Neural progenitor cell (in vitro differentiated cells): ENCODE data around the gene GLDN. TPM values are rescaled to one million over a fixed set of nuclear protein-coding genes. Genes with fewer than 3 reads are reported as not detected.

Experiments
- DNase-seq: peaks from one replicate; pipeline ENCODE4 v3.0.0-alpha.2; 2016; ENCODE audit warnings: low spot score
- H2AFZ ChIP-seq: fragments of 200-600 bp; sonication (generic); replicated peaks from 2 replicates; pipeline ENCODE4 v1.6.1; 2016; ENCODE audit warnings: antibody characterized with exemption
- H3F3A ChIP-seq: fragments of 200-600 bp; sonication (generic); 2 replicates; pipeline ENCODE4 v1.6.1; 2016; ENCODE audit warnings: antibody characterized with exemption, low read depth
- H3K27ac ChIP-seq: fragments of 200-600 bp; sonication (generic); 2 replicates; pipeline ENCODE4 v1.5.1; 2016; ENCODE audit warnings: mild to moderate bottlenecking
- H3K27me3 ChIP-seq: fragments of 200-600 bp; sonication (generic); 2 replicates; pipeline ENCODE4 v1.6.1; 2016; ENCODE audit warnings: mild to moderate bottlenecking, moderate library complexity
- H3K36me3 ChIP-seq: fragments of 200-600 bp; sonication (generic); 2 replicates; pipeline ENCODE4 v1.5.1; 2016
- H3K4me1 ChIP-seq: fragments of 200-600 bp; sonication (generic); 2 replicates; pipeline ENCODE4 v1.6.1; 2016; ENCODE audit warnings: mixed run types
- H3K4me2 ChIP-seq: fragments of 200-600 bp; sonication (generic); 2 replicates; pipeline ENCODE4 v1.6.1; 2016
- H3K4me3 ChIP-seq: fragments of 200-600 bp; sonication (generic); 2 replicates; pipeline ENCODE4 v1.5.1; 2016
- H3K79me2 ChIP-seq: fragments of 200-600 bp; sonication (generic); 2 replicates; pipeline ENCODE4 v1.6.1; 2016; ENCODE audit warnings: low read depth
- H3K9ac ChIP-seq: fragments of 200-600 bp; sonication (generic); 2 replicates; pipeline ENCODE4 v1.6.1; 2016
- H3K9me3 ChIP-seq: fragments of 200-600 bp; sonication (generic); 2 replicates; pipeline ENCODE4 v1.5.1; 2016; ENCODE audit warnings: low read depth
- H4K20me1 ChIP-seq: fragments of 200-600 bp; sonication (generic); 2 replicates; pipeline ENCODE4 v1.6.1; 2016; ENCODE audit warnings: low read depth
- H3K27ac Mint-ChIP-seq: 3 replicates; pipeline ENCODE4 v1.8.0; 2021; ENCODE audit warnings: mixed read lengths
- H3K27me3 Mint-ChIP-seq: 2 replicates; pipeline ENCODE4 v1.8.0; 2022; ENCODE audit warnings: low read depth, mild to moderate bottlenecking, inconsistent platforms, moderate library complexity, mixed read lengths; ENCODE audit not compliant: insufficient read depth
- H3K36me3 Mint-ChIP-seq: 3 replicates; pipeline ENCODE4 v1.8.0; 2021; ENCODE audit warnings: mixed read lengths
- H3K4me1 Mint-ChIP-seq: 3 replicates; pipeline ENCODE4 v1.8.0; 2021; ENCODE audit warnings: mixed read lengths
- H3K4me3 Mint-ChIP-seq: 3 replicates; pipeline ENCODE4 v1.8.0; 2021; ENCODE audit warnings: mild to moderate bottlenecking, moderate library complexity, mixed read lengths
- H3K9me3 Mint-ChIP-seq: 3 replicates; pipeline ENCODE4 v1.8.0; 2020; ENCODE audit warnings: mixed read lengths
- EZH2 ChIP-seq: fragments of 200-600 bp; sonication (generic); IDR thresholded peaks from 2 replicates; pipeline ENCODE4 v1.6.1; 2017; ENCODE audit warnings: antibody characterized with exemption, mild to moderate bottlenecking, moderate library complexity
- EZH2phosphoT487 ChIP-seq: fragments of 200-600 bp; sonication (generic); IDR thresholded peaks from 2 replicates; pipeline ENCODE4 v1.6.1; 2017; ENCODE audit warnings: antibody characterized with exemption
- total RNA-seq: library from RNA; depleted of rRNA; stranded (reverse); fragments of >200 nt; gene quantifications from 2 replicates; pipeline ENCODE4 v1.2.3, GENCODE V29; 2015; ENCODE audit warnings: low replicate concordance
- TF ChIP-seq, protein P1 (sequence below): fragments of 200-600 bp; sonication (generic); IDR thresholded peaks from 2 replicates; pipeline ENCODE4 v1.5.1; 2017; ENCODE audit warnings: antibody characterized with exemption, mild to moderate bottlenecking

The GLDN gene
- total RNA-seq: 2.4 and 5.3 TPM in 2 replicates

DNA sequence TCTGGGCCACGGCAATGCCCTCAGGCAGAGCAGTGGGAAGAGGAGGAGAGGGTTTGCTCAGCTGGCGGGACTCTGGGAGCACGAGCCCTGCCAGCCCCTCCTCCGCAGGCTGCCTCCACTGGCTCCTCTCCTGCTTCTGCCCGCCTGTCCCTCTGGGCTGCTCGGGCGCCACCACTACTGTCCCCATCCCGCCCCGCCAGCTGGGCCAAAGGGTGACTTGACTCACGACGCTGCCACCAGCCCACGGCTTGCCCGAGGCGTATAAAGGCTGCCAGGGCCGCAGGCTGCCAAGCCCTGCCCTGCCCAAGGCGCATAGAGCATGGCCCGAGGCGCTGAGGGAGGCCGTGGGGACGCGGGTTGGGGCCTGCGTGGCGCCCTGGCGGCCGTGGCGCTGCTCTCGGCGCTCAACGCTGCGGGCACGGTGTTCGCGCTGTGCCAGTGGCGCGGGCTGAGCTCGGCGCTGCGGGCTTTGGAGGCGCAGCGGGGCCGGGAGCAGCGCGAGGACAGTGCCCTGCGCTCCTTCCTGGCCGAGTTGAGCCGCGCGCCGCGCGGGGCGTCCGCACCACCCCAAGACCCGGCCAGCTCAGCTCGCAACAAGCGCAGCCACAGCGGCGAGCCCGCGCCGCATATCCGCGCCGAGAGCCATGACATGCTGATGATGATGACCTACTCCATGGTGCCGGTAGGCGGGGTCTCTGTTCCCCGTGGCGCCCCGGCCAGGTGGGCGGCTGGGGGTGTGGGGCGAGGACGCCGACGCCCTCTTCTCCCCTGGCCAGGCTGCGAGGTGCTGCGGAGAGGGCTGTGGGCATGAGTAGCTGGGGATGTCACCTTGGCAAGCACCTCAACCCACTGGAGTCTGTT lies at the start of gene GLDN:
Gene GLDN (plus strand): TSS at position 290 of the 861 bp plus-strand sequence. CDS start 30 bp downstream, at position 320.
- no peaks in the 10 kb centered on the region for H3F3A ChIP-seq
- H4K20me1 ChIP-seq: peaks cover 9% of the 10 kb centered on the region
- peaks cover 67% of the 10 kb centered on the region for H3K27me3 ChIP-seq
- H3K79me2 ChIP-seq: no peaks in the 10 kb centered on the region
- no peaks in the 10 kb centered on the region for H3K36me3 ChIP-seq
- H3K4me1 ChIP-seq: peaks cover 8% of the 10 kb centered on the region
- H2AFZ ChIP-seq: peak within 1 kb of the TSS; percentile 92
- H3K9ac ChIP-seq: no peak within 1 kb of the TSS
- H3K4me2 ChIP-seq: peak within 1 kb of the TSS; percentile 96
- peak within 1 kb of the TSS; percentile 79 for H3K4me3 Mint-ChIP-seq
- H3K4me1 Mint-ChIP-seq: no peaks in the 10 kb centered on the region
- no peaks in the 10 kb centered on the region for H3K36me3 Mint-ChIP-seq
- H3K27me3 Mint-ChIP-seq: peaks cover 33% of the 10 kb centered on the region
- no peaks in the 10 kb centered on the region for H3K9me3 ChIP-seq
- DNase-seq: peak; percentile 76
- peak within 1 kb of the TSS; percentile 47 for H3K4me3 ChIP-seq
- TF ChIP-seq EZH2 (peak; percentile 91), EZH2phosphoT487 (peak; percentile 61)
- TF ChIP-seq, protein P1, sequence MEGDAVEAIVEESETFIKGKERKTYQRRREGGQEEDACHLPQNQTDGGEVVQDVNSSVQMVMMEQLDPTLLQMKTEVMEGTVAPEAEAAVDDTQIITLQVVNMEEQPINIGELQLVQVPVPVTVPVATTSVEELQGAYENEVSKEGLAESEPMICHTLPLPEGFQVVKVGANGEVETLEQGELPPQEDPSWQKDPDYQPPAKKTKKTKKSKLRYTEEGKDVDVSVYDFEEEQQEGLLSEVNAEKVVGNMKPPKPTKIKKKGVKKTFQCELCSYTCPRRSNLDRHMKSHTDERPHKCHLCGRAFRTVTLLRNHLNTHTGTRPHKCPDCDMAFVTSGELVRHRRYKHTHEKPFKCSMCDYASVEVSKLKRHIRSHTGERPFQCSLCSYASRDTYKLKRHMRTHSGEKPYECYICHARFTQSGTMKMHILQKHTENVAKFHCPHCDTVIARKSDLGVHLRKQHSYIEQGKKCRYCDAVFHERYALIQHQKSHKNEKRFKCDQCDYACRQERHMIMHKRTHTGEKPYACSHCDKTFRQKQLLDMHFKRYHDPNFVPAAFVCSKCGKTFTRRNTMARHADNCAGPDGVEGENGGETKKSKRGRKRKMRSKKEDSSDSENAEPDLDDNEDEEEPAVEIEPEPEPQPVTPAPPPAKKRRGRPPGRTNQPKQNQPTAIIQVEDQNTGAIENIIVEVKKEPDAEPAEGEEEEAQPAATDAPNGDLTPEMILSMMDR: no peak
- no peak within 1 kb of the TSS for H3K27ac ChIP-seq
- no peak within 1 kb of the TSS for H3K27ac Mint-ChIP-seq
- no peaks in the 10 kb centered on the region for H3K9me3 Mint-ChIP-seq

DNA sequence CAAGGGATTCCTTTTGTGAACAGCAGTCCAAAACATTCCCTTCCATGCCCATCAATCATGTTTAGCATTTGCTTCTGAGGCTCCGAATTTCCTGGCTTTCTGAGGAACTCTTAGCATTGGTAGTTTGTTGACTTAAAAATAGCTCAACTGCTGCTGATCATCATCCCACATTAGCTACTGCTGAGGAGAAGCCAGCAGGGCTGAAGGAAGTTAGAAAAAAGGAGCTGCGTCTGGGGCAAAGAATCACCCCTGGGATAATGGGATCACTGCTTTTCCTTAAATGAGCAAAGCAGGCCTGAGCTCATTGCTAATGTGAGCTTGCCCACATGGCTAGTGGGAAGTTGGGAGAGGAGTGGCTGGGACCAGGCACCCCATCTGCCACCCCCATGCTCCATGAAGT lies 42.8 kb upstream of the GLDN start:
- H3K4me3 Mint-ChIP-seq: no peak overlapping the region
- H3K4me1 Mint-ChIP-seq: peaks cover 13% of the 10 kb centered on the region
- Histone ChIP-seq H3K79me2 (no peaks in the 10 kb centered on the region), H3K4me3 (no peak overlapping the region), H3K9ac (no peak overlapping the region), H2AFZ (no peak overlapping the region), H3F3A (no peaks in the 10 kb centered on the region), H3K36me3 (no peaks in the 10 kb centered on the region), H3K27me3 (no peaks in the 10 kb centered on the region), H4K20me1 (no peaks in the 10 kb centered on the region), H3K27ac (no peak overlapping the region), H3K9me3 (no peaks in the 10 kb centered on the region), H3K4me1 (peaks cover 14% of the 10 kb centered on the region), H3K4me2 (no peak overlapping the region)
- TF ChIP-seq, protein P1: no peak
- TF ChIP-seq EZH2phosphoT487 (no peak), EZH2 (no peak)
- H3K9me3 Mint-ChIP-seq: peaks cover 5% of the 10 kb centered on the region
- DNase-seq: no peak
- H3K27ac Mint-ChIP-seq: no peak overlapping the region
- no peaks in the 10 kb centered on the region for H3K36me3 Mint-ChIP-seq
- peaks cover 4% of the 10 kb centered on the region for H3K27me3 Mint-ChIP-seq

DNA sequence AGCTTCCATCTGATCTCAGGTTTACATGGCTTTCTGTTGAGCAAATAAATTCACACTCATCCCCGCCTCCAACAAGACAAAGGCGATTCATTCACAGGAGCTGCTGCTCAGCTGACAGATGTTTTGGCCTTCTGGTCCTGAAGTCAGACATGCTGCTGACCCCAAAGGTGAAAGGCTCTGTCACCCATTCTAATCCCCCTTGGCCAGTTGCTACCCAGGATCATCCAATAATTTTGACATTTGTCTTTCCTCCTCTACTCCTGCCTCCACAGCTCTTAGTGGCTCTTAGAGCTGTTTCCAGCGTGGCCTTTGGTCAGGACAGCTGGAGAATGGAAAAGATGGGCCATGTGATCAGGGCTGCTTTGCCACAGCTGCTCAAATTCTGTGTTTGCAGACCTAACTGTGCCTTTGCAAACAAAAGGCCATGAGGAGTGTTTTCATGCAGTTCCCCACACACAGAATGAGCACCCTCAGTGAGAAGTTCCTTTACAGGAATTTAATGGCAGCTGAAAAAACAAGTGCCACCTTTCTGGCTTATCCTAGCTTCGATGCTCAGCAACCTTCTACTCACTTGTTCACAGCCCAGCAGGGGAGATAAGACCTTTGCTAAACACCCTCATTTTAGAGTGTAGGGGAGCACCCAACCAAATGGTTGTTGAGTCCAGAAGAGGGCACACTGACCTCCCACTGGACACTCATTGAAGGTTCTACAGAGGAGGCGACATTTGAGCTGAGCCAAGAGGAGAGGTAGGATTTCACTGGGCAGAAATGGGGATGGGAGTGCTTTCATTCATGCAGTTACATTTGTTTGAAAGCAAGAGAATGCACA lies 42.1 kb upstream of the GLDN start:
- H3K79me2 ChIP-seq: no peaks in the 10 kb centered on the region
- Mint-ChIP-seq H3K27ac (peak overlapping the region; percentile 5), H3K36me3 (no peaks in the 10 kb centered on the region), H3K4me3 (no peak overlapping the region), H3K4me1 (peaks cover 13% of the 10 kb centered on the region), H3K27me3 (peaks cover 4% of the 10 kb centered on the region), H3K9me3 (peaks cover 5% of the 10 kb centered on the region)
- no peak for DNase-seq
- no peak overlapping the region for H3K4me2 ChIP-seq
- H3F3A ChIP-seq: no peaks in the 10 kb centered on the region
- no peaks in the 10 kb centered on the region for H3K36me3 ChIP-seq
- H3K27ac ChIP-seq: no peak overlapping the region
- H3K27me3 ChIP-seq: no peaks in the 10 kb centered on the region
- H3K9ac ChIP-seq: no peak overlapping the region
- H3K4me3 ChIP-seq: no peak overlapping the region
- TF ChIP-seq, protein P1: no peak
- TF ChIP-seq EZH2: no peak
- no peak for TF ChIP-seq EZH2phosphoT487
- H2AFZ ChIP-seq: no peak overlapping the region
- no peaks in the 10 kb centered on the region for H4K20me1 ChIP-seq
- peaks cover 14% of the 10 kb centered on the region for H3K4me1 ChIP-seq
- H3K9me3 ChIP-seq: no peaks in the 10 kb centered on the region
